Astrocyte (in vitro differentiated cells and primary cell): ENCODE results near the gene PICALM. TPM values are rescaled to one million over a fixed set of nuclear protein-coding genes. Genes with fewer than 3 reads are reported as not detected.
A peak's percentile ranks its signal among the peaks of the same experiment; 100 is the strongest.

Source experiments
- DNase-seq: peaks from one replicate; pipeline ENCODE4 v3.0.0-alpha.2; 2010; ENCODE audit warnings: low read depth
- FAIRE-seq: peaks from 2 replicates; lab custom pipeline; 2011; peaks lifted over from hg19 to GRCh38; lab: Jason Lieb, UNC
- H2AFZ ChIP-seq: 2 replicates; pipeline ENCODE4 v1.6.0; 2012; ENCODE audit warnings: low read depth, low read length, inconsistent platforms
- H3K27ac ChIP-seq: 2 replicates; pipeline ENCODE4 v1.5.1; 2011; ENCODE audit warnings: low read depth, low read length, inconsistent platforms
- H3K27me3 ChIP-seq: 2 replicates; pipeline ENCODE4 v1.6.0; 2011; ENCODE audit warnings: low read length, inconsistent platforms; ENCODE audit not compliant: insufficient read depth
- H3K36me3 ChIP-seq: 2 replicates; pipeline ENCODE4 v1.5.1; 2011; ENCODE audit warnings: low read length, inconsistent platforms; ENCODE audit not compliant: insufficient read depth
- H3K4me1 ChIP-seq: 2 replicates; pipeline ENCODE4 v1.5.1; 2011; ENCODE audit warnings: low read length, inconsistent platforms; ENCODE audit not compliant: insufficient read depth
- H3K4me2 ChIP-seq: 2 replicates; pipeline ENCODE4 v1.6.0; 2012; ENCODE audit warnings: low read length, inconsistent platforms
- H3K4me3 ChIP-seq: 2 replicates; pipeline ENCODE4 v1.5.1; 2011; ENCODE audit warnings: low read depth, mild to moderate bottlenecking, low read length, inconsistent platforms; ENCODE audit not compliant: insufficient read depth
- H3K79me2 ChIP-seq: 2 replicates; pipeline ENCODE4 v1.6.0; 2012; ENCODE audit warnings: mild to moderate bottlenecking, low read length, inconsistent platforms; ENCODE audit not compliant: insufficient read depth
- H3K9ac ChIP-seq: 2 replicates; pipeline ENCODE4 v1.6.0; 2012; ENCODE audit warnings: mild to moderate bottlenecking, low read length, inconsistent platforms
- H3K9me3 ChIP-seq: 2 replicates; pipeline ENCODE4 v1.5.1; 2012; ENCODE audit warnings: low read depth, mild to moderate bottlenecking, low read length, inconsistent platforms; ENCODE audit not compliant: insufficient read depth
- H4K20me1 ChIP-seq: 2 replicates; pipeline ENCODE4 v1.6.0; 2012; ENCODE audit warnings: low read length, inconsistent platforms; ENCODE audit not compliant: insufficient read depth
- H3K27ac Mint-ChIP-seq: one replicate; pipeline ENCODE4 v1.8.0; 2021; ENCODE audit warnings: mild to moderate bottlenecking, mixed read lengths; ENCODE audit not compliant: unreplicated experiment
- H3K27me3 Mint-ChIP-seq: one replicate; pipeline ENCODE4 v1.8.0; 2021; ENCODE audit warnings: low read depth, mixed read lengths; ENCODE audit not compliant: unreplicated experiment
- H3K36me3 Mint-ChIP-seq: one replicate; pipeline ENCODE4 v1.8.0; 2021; ENCODE audit warnings: low read depth, mixed read lengths; ENCODE audit not compliant: unreplicated experiment
- H3K4me1 Mint-ChIP-seq: one replicate; pipeline ENCODE4 v1.8.0; 2021; ENCODE audit warnings: low read depth, mixed read lengths; ENCODE audit not compliant: unreplicated experiment
- H3K4me3 Mint-ChIP-seq: one replicate; pipeline ENCODE4 v1.8.0; 2021; ENCODE audit warnings: mild to moderate bottlenecking, moderate library complexity, mixed read lengths; ENCODE audit not compliant: unreplicated experiment
- H3K9me3 Mint-ChIP-seq: one replicate; pipeline ENCODE4 v1.8.0; 2021; ENCODE audit warnings: mild to moderate bottlenecking, mixed read lengths; ENCODE audit not compliant: unreplicated experiment
- EZH2 ChIP-seq: IDR thresholded peaks from 2 replicates; pipeline ENCODE4 v1.6.1; 2012; ENCODE audit warnings: mild to moderate bottlenecking, low read length, inconsistent platforms; ENCODE audit not compliant: insufficient read depth
- total RNA-seq: library from RNA; stranded (reverse); gene quantifications from 2 replicates; pipeline ENCODE4 v1.2.1, GENCODE V29; 2021
- TF ChIP-seq, protein P1 (sequence below): IDR thresholded peaks from 2 replicates; pipeline ENCODE4 v1.5.1; 2011; ENCODE audit warnings: low read depth, mild to moderate bottlenecking, inconsistent platforms, low read length, moderate library complexity; ENCODE audit not compliant: insufficient read depth

The PICALM gene
- total RNA-seq, 1 donor from 2014 or later: 260 TPM

DNA sequence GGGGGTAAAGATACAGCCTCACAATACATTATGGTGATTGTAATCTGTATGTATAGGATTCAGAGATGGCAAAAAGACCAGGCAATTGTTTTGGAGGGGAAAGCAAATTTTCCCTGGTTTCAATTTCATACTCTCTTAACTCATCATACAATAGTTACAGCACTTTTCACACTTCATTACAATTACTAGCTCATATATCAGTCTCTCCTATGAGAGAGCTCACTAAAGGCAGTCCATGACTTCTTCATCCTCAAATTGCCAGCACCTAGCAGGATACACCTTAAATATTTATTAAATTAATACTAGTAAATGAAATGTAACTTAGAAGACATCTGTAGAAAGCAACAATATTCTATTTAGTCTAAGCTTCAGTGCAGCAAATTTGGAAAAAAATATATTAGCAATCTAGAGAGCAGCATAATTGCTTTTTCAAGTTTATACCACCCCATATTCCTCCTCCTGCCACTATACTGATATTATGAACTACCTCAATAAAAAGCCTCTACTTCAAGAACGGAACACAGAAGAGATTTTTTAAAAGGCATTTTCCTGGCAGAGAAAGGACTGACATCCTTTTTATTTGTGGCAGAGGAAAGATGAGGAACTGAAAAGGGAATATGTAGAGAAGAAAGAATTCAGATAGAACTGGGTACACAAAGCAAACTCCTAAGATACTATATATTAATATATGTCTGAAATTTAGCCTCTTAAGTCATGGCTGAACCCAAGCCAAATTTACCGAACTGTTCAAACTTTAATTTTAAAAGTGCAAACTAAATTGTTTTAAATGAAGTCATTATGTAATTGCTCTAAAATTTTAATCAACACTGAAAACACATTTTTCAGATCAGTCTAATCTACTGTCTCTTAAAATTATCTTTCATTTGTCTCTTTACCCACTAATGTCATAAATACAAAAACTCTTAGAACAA is 27.7 kb downstream of the PICALM start:
- peaks cover 97% of the 10 kb centered on the region for H3K79me2 ChIP-seq
- H3K27ac Mint-ChIP-seq: peak overlapping the region; percentile 54
- TF ChIP-seq, protein P1, sequence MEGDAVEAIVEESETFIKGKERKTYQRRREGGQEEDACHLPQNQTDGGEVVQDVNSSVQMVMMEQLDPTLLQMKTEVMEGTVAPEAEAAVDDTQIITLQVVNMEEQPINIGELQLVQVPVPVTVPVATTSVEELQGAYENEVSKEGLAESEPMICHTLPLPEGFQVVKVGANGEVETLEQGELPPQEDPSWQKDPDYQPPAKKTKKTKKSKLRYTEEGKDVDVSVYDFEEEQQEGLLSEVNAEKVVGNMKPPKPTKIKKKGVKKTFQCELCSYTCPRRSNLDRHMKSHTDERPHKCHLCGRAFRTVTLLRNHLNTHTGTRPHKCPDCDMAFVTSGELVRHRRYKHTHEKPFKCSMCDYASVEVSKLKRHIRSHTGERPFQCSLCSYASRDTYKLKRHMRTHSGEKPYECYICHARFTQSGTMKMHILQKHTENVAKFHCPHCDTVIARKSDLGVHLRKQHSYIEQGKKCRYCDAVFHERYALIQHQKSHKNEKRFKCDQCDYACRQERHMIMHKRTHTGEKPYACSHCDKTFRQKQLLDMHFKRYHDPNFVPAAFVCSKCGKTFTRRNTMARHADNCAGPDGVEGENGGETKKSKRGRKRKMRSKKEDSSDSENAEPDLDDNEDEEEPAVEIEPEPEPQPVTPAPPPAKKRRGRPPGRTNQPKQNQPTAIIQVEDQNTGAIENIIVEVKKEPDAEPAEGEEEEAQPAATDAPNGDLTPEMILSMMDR: no peak
- TF ChIP-seq EZH2: no peak
- DNase-seq (no peak), FAIRE-seq (no peak)
- no peaks in the 10 kb centered on the region for H3K9me3 Mint-ChIP-seq
- no peak overlapping the region for H2AFZ ChIP-seq
- H3K4me1 ChIP-seq: peaks cover 11% of the 10 kb centered on the region
- peak overlapping the region; percentile 50 for H3K4me2 ChIP-seq
- no peak overlapping the region for H3K4me3 ChIP-seq
- peaks cover 34% of the 10 kb centered on the region for H3K4me1 Mint-ChIP-seq
- H4K20me1 ChIP-seq: peaks cover 88% of the 10 kb centered on the region
- H3K27me3 ChIP-seq: no peaks in the 10 kb centered on the region
- peak overlapping the region; percentile 44 for H3K27ac ChIP-seq
- H3K4me3 Mint-ChIP-seq: no peak overlapping the region
- peak overlapping the region; percentile 40 for H3K9ac ChIP-seq
- H3K36me3 Mint-ChIP-seq: no peaks in the 10 kb centered on the region
- no peaks in the 10 kb centered on the region for H3K36me3 ChIP-seq
- no peaks in the 10 kb centered on the region for H3K27me3 Mint-ChIP-seq
- H3K9me3 ChIP-seq: no peaks in the 10 kb centered on the region

DNA sequence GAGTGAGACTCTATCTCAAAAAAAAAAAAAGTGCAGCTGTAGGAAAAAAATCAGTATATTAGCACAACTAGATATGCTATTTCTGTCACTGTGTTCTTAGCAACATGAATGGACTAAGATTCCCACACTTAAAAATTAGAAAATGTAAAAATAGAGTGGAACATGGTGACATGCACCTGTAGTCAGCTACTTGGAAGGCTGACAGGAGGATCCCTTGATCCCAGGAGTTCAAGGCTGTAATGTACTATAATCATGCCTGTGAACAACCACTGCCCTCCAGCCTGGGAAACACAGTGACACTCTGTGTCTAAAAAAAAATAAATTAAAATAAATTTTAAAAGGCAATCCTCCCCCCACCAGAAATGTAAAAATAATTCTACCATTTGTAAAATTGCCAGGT is 29.8 kb downstream of the PICALM start:
- Histone ChIP-seq H4K20me1 (peaks cover 87% of the 10 kb centered on the region), H3K9ac (no peak overlapping the region), H3K9me3 (no peaks in the 10 kb centered on the region), H3K27ac (no peak overlapping the region), H3K4me1 (peaks cover 11% of the 10 kb centered on the region), H2AFZ (no peak overlapping the region), H3K27me3 (no peaks in the 10 kb centered on the region), H3K4me2 (no peak overlapping the region), H3K36me3 (no peaks in the 10 kb centered on the region), H3K79me2 (peaks cover 97% of the 10 kb centered on the region), H3K4me3 (no peak overlapping the region)
- peaks cover 33% of the 10 kb centered on the region for H3K4me1 Mint-ChIP-seq
- no peaks in the 10 kb centered on the region for H3K36me3 Mint-ChIP-seq
- no peak overlapping the region for H3K27ac Mint-ChIP-seq
- H3K9me3 Mint-ChIP-seq: no peaks in the 10 kb centered on the region
- no peak for TF ChIP-seq EZH2
- TF ChIP-seq, protein P1: no peak
- no peak overlapping the region for H3K4me3 Mint-ChIP-seq
- FAIRE-seq: no peak
- no peak for DNase-seq
- H3K27me3 Mint-ChIP-seq: no peaks in the 10 kb centered on the region

DNA sequence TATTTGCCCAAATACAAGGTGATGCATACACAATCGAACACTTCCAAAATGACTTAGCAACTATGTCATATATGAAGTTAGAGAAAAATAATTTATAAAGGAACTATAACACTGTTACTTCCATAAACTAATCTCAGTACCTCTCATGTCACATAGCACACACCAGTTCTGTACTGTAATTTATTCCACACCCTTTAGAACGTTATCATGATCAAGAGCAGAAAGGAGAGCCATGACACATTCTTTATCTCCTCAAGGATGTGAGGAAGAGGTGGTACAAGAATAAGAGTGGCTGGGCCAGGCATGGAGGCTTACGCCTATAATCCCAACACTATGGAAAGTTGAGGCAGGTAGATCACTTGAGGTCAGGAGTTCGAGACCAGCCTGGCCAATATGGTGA is 31.1 kb downstream of the PICALM start:
- Mint-ChIP-seq H3K36me3 (no peaks in the 10 kb centered on the region), H3K27ac (no peak overlapping the region), H3K27me3 (no peaks in the 10 kb centered on the region), H3K4me3 (no peak overlapping the region), H3K9me3 (no peaks in the 10 kb centered on the region), H3K4me1 (peaks cover 30% of the 10 kb centered on the region)
- TF ChIP-seq, protein P1: no peak
- TF ChIP-seq EZH2: no peak
- no peaks in the 10 kb centered on the region for H3K36me3 ChIP-seq
- FAIRE-seq: no peak
- no peaks in the 10 kb centered on the region for H3K9me3 ChIP-seq
- H2AFZ ChIP-seq: no peak overlapping the region
- peaks cover 7% of the 10 kb centered on the region for H3K4me1 ChIP-seq
- no peaks in the 10 kb centered on the region for H3K27me3 ChIP-seq
- H3K9ac ChIP-seq: no peak overlapping the region
- H4K20me1 ChIP-seq: peaks cover 87% of the 10 kb centered on the region
- H3K79me2 ChIP-seq: peaks cover 97% of the 10 kb centered on the region
- no peak overlapping the region for H3K4me2 ChIP-seq
- no peak for DNase-seq
- H3K27ac ChIP-seq: no peak overlapping the region
- H3K4me3 ChIP-seq: no peak overlapping the region
